Measurements from ENCODE around the gene CDRT4. TPM values are rescaled to one million over a fixed set of nuclear protein-coding genes. Genes with fewer than 3 reads are reported as not detected.
A peak's percentile ranks its signal among the peaks of the same experiment; 100 is the strongest.

Gene CDRT4
- total RNA-seq, 4 donors from 2014 or later: 2.1 to 18.9 (median 12.4) TPM

DNA sequence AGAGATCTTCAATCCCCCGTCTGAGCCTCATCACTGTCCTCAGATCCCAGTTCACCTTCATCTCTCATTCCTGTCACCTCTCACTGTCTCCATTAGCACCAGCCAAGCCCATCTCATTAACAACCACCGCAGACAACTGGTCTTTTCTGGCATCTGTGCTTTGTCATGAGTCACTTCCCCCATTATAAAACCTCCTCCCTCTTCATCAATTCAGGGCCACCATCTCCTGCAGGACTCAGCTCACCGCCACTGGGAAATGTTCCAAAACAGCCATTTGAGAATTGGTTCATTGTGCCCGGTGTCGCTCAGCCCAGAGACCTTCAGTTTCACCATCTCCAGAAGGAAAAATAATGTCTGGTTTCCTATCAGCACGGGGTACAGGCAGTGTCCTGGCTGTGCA is 69.1 kb downstream of the CDRT4 start:
- no peaks in the 10 kb centered on the region for H3K36me3 ChIP-seq
- H3K4me3 ChIP-seq: no peak overlapping the region
- DNase-seq (ENCODE audit: low spot score in 2 of 2): no peak
- 33 to 37% methylated on average over 6 of the region's 6 CpGs for WGBS, 2 donors
- peak overlapping the region in 2 of 4 donors; percentile 51 to 79 for H3K27ac ChIP-seq
- peaks cover 0 to 32% (median 12%) of the 10 kb centered on the region in 4 donors for H3K4me1 ChIP-seq
- no peaks in the 10 kb centered on the region for H3K9me3 ChIP-seq
- TF ChIP-seq, protein P1, sequence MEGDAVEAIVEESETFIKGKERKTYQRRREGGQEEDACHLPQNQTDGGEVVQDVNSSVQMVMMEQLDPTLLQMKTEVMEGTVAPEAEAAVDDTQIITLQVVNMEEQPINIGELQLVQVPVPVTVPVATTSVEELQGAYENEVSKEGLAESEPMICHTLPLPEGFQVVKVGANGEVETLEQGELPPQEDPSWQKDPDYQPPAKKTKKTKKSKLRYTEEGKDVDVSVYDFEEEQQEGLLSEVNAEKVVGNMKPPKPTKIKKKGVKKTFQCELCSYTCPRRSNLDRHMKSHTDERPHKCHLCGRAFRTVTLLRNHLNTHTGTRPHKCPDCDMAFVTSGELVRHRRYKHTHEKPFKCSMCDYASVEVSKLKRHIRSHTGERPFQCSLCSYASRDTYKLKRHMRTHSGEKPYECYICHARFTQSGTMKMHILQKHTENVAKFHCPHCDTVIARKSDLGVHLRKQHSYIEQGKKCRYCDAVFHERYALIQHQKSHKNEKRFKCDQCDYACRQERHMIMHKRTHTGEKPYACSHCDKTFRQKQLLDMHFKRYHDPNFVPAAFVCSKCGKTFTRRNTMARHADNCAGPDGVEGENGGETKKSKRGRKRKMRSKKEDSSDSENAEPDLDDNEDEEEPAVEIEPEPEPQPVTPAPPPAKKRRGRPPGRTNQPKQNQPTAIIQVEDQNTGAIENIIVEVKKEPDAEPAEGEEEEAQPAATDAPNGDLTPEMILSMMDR (IDR thresholded peaks at IDR 0.05): no peak
- TF ChIP-seq POLR2A (IDR thresholded peaks at IDR 0.05) (no peak), EP300 (IDR thresholded peaks at IDR 0.05) (no peak)
- no peaks in the 10 kb centered on the region for H3K27me3 ChIP-seq

DNA sequence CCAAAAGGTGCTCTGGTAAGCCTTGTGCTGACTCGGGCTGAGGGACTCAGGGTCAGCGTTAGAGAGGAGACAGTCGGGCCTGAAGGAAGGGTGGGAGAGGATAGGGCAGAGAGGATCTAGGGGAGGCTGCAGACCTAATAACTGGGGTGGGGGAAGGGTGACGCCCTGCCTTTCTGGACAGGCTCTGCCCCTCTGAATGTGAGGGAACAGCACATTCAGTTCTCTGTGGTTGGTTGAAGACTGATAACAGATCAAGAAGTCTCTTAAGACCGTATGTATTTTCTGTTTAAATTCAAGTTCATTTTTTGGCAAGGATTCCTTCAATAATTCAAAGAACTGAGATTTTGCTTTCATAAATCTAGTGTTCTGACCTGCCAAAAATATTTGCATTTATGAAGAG is 69.8 kb downstream of the CDRT4 start:
- no peak for DNase-seq (ENCODE audit: low spot score in 2 of 2)
- H3K27ac ChIP-seq: peak overlapping the region in 1 of 4 donors; percentile 51
- TF ChIP-seq, protein P1 (IDR thresholded peaks at IDR 0.05): no peak
- TF ChIP-seq EP300 (IDR thresholded peaks at IDR 0.05) (no peak), POLR2A (IDR thresholded peaks at IDR 0.05) (no peak)
- H3K4me1 ChIP-seq: peaks cover 0 to 32% (median 12%) of the 10 kb centered on the region in 4 donors
- no peaks in the 10 kb centered on the region for H3K9me3 ChIP-seq
- no peak overlapping the region for H3K4me3 ChIP-seq
- H3K27me3 ChIP-seq: no peaks in the 10 kb centered on the region
- 77 to 83% methylated on average over 5 of the region's 5 CpGs for WGBS, 2 donors
- no peaks in the 10 kb centered on the region for H3K36me3 ChIP-seq

DNA sequence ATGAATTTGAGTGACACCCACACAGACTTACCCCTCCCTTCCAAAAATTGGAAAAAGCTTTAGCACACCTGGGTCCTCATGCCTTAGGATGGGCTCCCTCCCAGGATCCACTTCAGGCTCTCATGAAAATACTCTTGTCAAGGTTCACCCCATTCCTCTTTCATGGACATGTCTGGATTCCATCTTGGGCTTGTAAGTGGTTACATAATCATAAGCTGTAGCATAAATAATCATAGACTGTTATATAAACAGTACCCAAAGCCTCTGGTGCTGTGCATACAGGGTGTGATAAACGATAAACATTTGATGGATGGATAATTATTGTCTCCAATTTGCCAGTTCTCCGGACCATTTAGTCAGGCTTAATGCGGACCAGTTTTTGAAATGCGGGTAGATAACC is 72.3 kb downstream of the CDRT4 start:
- no peak overlapping the region for H3K4me3 ChIP-seq
- no peaks in the 10 kb centered on the region for H3K27me3 ChIP-seq
- H3K9me3 ChIP-seq: no peaks in the 10 kb centered on the region
- DNase-seq (ENCODE audit: low spot score in 2 of 2): no peak
- TF ChIP-seq EP300 (IDR thresholded peaks at IDR 0.05): no peak
- no peak for TF ChIP-seq POLR2A (IDR thresholded peaks at IDR 0.05)
- TF ChIP-seq, protein P1 (IDR thresholded peaks at IDR 0.05): no peak
- H3K36me3 ChIP-seq: no peaks in the 10 kb centered on the region
- 62 to 74% methylated on average over 4 of the region's 4 CpGs for whole genome bisulfite sequencing, 2 donors
- H3K4me1 ChIP-seq: peaks cover 0 to 23% (median 12%) of the 10 kb centered on the region in 4 donors
- H3K27ac ChIP-seq: no peak overlapping the region

DNA sequence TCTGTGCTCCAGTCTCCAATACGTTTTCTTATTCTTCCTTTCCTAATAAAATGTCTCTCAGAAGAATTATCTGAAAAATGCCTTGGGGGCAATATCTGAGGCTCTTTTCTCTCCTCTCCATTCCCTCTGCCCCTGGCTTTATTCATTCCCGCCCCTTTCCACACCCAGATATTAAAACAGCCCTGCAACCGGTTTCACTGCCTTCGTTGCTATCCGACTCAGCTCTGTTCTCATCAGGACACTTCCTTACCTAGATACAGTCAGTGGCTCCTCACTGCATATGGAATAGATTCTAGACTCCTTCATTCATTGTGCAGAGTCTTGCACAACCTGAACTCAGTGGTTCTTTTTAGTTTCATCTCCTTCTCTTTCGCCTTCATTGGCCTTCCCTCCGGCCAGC is 74.0 kb downstream of the CDRT4 start:
- Histone ChIP-seq H3K4me1 (peaks cover 0 to 10% (median 5%) of the 10 kb centered on the region in 4 donors), H3K27me3 (no peaks in the 10 kb centered on the region), H3K4me3 (no peak overlapping the region), H3K9me3 (no peaks in the 10 kb centered on the region), H3K36me3 (no peaks in the 10 kb centered on the region), H3K27ac (no peak overlapping the region)
- WGBS, 2 donors: 89 to 91% methylated on average over 7 of the region's 7 CpGs
- DNase-seq (ENCODE audit: low spot score in 2 of 2): no peak
- TF ChIP-seq, protein P1 (IDR thresholded peaks at IDR 0.05): no peak
- TF ChIP-seq EP300 (IDR thresholded peaks at IDR 0.05) (no peak), POLR2A (IDR thresholded peaks at IDR 0.05) (no peak)

DNA sequence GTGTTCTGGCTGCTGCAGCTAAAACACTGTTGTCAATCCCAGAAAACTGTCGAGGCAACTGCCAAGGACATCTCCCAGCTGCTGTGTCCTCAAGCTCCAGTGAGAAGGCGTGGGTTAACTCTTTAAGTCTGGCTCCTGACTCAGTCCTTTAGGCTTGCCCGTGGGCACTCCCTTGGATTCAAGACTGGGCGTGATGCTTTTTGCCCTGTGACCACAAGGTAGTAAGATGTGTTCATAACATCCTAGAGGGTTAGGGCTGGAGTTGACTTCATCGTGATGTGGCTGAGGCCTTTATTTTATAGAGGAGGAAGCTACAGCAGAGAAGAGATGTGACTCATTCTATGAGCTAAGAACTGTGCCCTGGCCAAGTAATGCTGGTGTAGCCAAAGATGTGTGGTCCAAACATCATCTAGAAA is 75.1 kb downstream of the CDRT4 start:
- DNase-seq (ENCODE audit: low spot score in 2 of 2): no peak
- WGBS, 2 donors: 52 to 63% methylated on average over 5 of the region's 5 CpGs
- no peaks in the 10 kb centered on the region for H3K4me1 ChIP-seq
- no peak for TF ChIP-seq POLR2A (IDR thresholded peaks at IDR 0.05)
- TF ChIP-seq, protein P1 (IDR thresholded peaks at IDR 0.05): no peak
- no peak for TF ChIP-seq EP300 (IDR thresholded peaks at IDR 0.05)
- no peaks in the 10 kb centered on the region for H3K9me3 ChIP-seq
- no peaks in the 10 kb centered on the region for H3K36me3 ChIP-seq
- peak overlapping the region in 2 of 4 donors; percentile 16 to 46 for H3K27ac ChIP-seq
- H3K27me3 ChIP-seq: no peaks in the 10 kb centered on the region
- H3K4me3 ChIP-seq: no peak overlapping the region
